Measurements from ENCODE around the gene MBNL1. TPM values are rescaled to one million over a fixed set of nuclear protein-coding genes. Genes with fewer than 3 reads are reported as not detected.
"Not testable (repeated sequence)": the region's sequence is repeated elsewhere in the genome, so short reads cannot be mapped to it uniquely, and the experiment has no call there.

Gene MBNL1
- total RNA-seq, 2 experiments from 2014 or later: 385 to 392 TPM

GRCh38 chr3:152385761-152386160, 117.0 kb downstream of the MBNL1 start:
- H3K27ac Mint-ChIP-seq: peak overlapping the region; percentile 42
- H3K9me3 Mint-ChIP-seq: no peaks in the 10 kb centered on the region
- H3K4me3 Mint-ChIP-seq: no peak overlapping the region
- peaks cover 65% of the 10 kb centered on the region for H3K4me1 Mint-ChIP-seq
- H3K27me3 Mint-ChIP-seq: no peaks in the 10 kb centered on the region
- peaks cover 29% of the 10 kb centered on the region for H3K36me3 Mint-ChIP-seq
- no peak for DNase-seq

GRCh38 chr3:152386208-152386607, 117.5 kb downstream of the MBNL1 start:
- Mint-ChIP-seq H3K4me1 (peaks cover 68% of the 10 kb centered on the region), H3K9me3 (no peaks in the 10 kb centered on the region), H3K27ac (no peak overlapping the region), H3K4me3 (no peak overlapping the region), H3K36me3 (peaks cover 31% of the 10 kb centered on the region), H3K27me3 (no peaks in the 10 kb centered on the region)
- DNase-seq: no peak

GRCh38 chr3:152388631-152389030, 119.9 kb downstream of the MBNL1 start:
- H3K27ac Mint-ChIP-seq: peak overlapping the region; percentile 11

GRCh38 chr3:152389316-152389934, 120.7 kb downstream of the MBNL1 start:
- peak overlapping the region; percentile 22 for H3K27ac Mint-ChIP-seq
- no peaks in the 10 kb centered on the region for H3K9me3 Mint-ChIP-seq
- no peak for DNase-seq
- H3K27me3 Mint-ChIP-seq: no peaks in the 10 kb centered on the region
- no peak overlapping the region for H3K4me3 Mint-ChIP-seq
- peaks cover 29% of the 10 kb centered on the region for H3K36me3 Mint-ChIP-seq
- peaks cover 65% of the 10 kb centered on the region for H3K4me1 Mint-ChIP-seq

More at GRCh38 chr3:152388631-152389030, 119.9 kb downstream of the MBNL1 start:
- Mint-ChIP-seq H3K4me3 (no peak overlapping the region), H3K9me3 (no peaks in the 10 kb centered on the region), H3K36me3 (peaks cover 25% of the 10 kb centered on the region), H3K4me1 (peaks cover 65% of the 10 kb centered on the region), H3K27me3 (no peaks in the 10 kb centered on the region)
- no peak for DNase-seq

GRCh38 chr3:152390647-152391046, 121.9 kb downstream of the MBNL1 start:
- peaks cover 36% of the 10 kb centered on the region for H3K36me3 Mint-ChIP-seq
- no peaks in the 10 kb centered on the region for H3K27me3 Mint-ChIP-seq
- H3K4me3 Mint-ChIP-seq: no peak overlapping the region
- peaks cover 63% of the 10 kb centered on the region for H3K4me1 Mint-ChIP-seq
- no peak overlapping the region for H3K27ac Mint-ChIP-seq
- no peaks in the 10 kb centered on the region for H3K9me3 Mint-ChIP-seq
- no peak for DNase-seq

- Mint-ChIP-seq H3K36me3 (peaks cover 42% of the 10 kb centered on the region), H3K4me3 (no peak overlapping the region), H3K27ac (no peak overlapping the region), H3K27me3 (no peaks in the 10 kb centered on the region), H3K9me3 (no peaks in the 10 kb centered on the region), H3K4me1 (peaks cover 66% of the 10 kb centered on the region)
- DNase-seq: no peak
Observed at GRCh38 chr3:152391671-152392070, 122.9 kb downstream of the MBNL1 start.

- Mint-ChIP-seq H3K4me1 (peaks cover 64% of the 10 kb centered on the region), H3K4me3 (no peak overlapping the region), H3K27me3 (no peaks in the 10 kb centered on the region), H3K9me3 (no peaks in the 10 kb centered on the region), H3K27ac (no peak overlapping the region), H3K36me3 (peaks cover 47% of the 10 kb centered on the region)
- DNase-seq: no peak
Observed at GRCh38 chr3:152392272-152392880, 123.6 kb downstream of the MBNL1 start.

GRCh38 chr3:152394246-152394645, 125.5 kb downstream of the MBNL1 start:
- Mint-ChIP-seq H3K27ac (peak overlapping the region; percentile 58), H3K4me3 (no peak overlapping the region), H3K9me3 (no peaks in the 10 kb centered on the region), H3K36me3 (peaks cover 47% of the 10 kb centered on the region), H3K4me1 (peaks cover 66% of the 10 kb centered on the region), H3K27me3 (no peaks in the 10 kb centered on the region)
- DNase-seq: no peak

GRCh38 chr3:152395764-152396163, 127.0 kb downstream of the MBNL1 start:
- H3K9me3 Mint-ChIP-seq: no peaks in the 10 kb centered on the region
- peak overlapping the region; percentile 42 for H3K27ac Mint-ChIP-seq
- no peak overlapping the region for H3K4me3 Mint-ChIP-seq
- H3K27me3 Mint-ChIP-seq: no peaks in the 10 kb centered on the region
- no peak for DNase-seq
- H3K36me3 Mint-ChIP-seq: peaks cover 48% of the 10 kb centered on the region
- H3K4me1 Mint-ChIP-seq: peaks cover 69% of the 10 kb centered on the region

GRCh38 chr3:152396867-152397266, 128.1 kb downstream of the MBNL1 start:
- no peak overlapping the region for H3K4me3 Mint-ChIP-seq
- no peak overlapping the region for H3K27ac Mint-ChIP-seq
- H3K9me3 Mint-ChIP-seq: no peaks in the 10 kb centered on the region
- no peak for DNase-seq
- peaks cover 69% of the 10 kb centered on the region for H3K4me1 Mint-ChIP-seq
- H3K27me3 Mint-ChIP-seq: no peaks in the 10 kb centered on the region
- peaks cover 45% of the 10 kb centered on the region for H3K36me3 Mint-ChIP-seq

- not testable (repeated sequence) for H3K4me3 Mint-ChIP-seq, H3K27ac Mint-ChIP-seq, H3K27me3 Mint-ChIP-seq, DNase-seq, H3K9me3 Mint-ChIP-seq
- Mint-ChIP-seq H3K4me1 (peaks cover 73% of the 10 kb centered on the region), H3K36me3 (peaks cover 50% of the 10 kb centered on the region)
Observed at GRCh38 chr3:152397348-152397747, 128.6 kb downstream of the MBNL1 start.

- Mint-ChIP-seq H3K4me3 (no peak overlapping the region), H3K36me3 (peaks cover 59% of the 10 kb centered on the region), H3K27me3 (no peaks in the 10 kb centered on the region), H3K4me1 (peaks cover 75% of the 10 kb centered on the region), H3K27ac (peak overlapping the region; percentile 83), H3K9me3 (no peaks in the 10 kb centered on the region)
- DNase-seq: no peak
Observed at GRCh38 chr3:152398495-152398894, 129.8 kb downstream of the MBNL1 start.

GRCh38 chr3:152399374-152399773, 130.6 kb downstream of the MBNL1 start:
- H3K36me3 Mint-ChIP-seq: peaks cover 62% of the 10 kb centered on the region
- no peaks in the 10 kb centered on the region for H3K9me3 Mint-ChIP-seq
- H3K27ac Mint-ChIP-seq: peak overlapping the region; percentile 83
- H3K4me1 Mint-ChIP-seq: peaks cover 78% of the 10 kb centered on the region
- no peak overlapping the region for H3K4me3 Mint-ChIP-seq
- no peaks in the 10 kb centered on the region for H3K27me3 Mint-ChIP-seq
- no peak for DNase-seq

GRCh38 chr3:152400887-152401286, 132.2 kb downstream of the MBNL1 start:
- H3K9me3 Mint-ChIP-seq: no peaks in the 10 kb centered on the region
- H3K4me3 Mint-ChIP-seq: no peak overlapping the region
- H3K27me3 Mint-ChIP-seq: no peaks in the 10 kb centered on the region
- peaks cover 78% of the 10 kb centered on the region for H3K4me1 Mint-ChIP-seq
- H3K36me3 Mint-ChIP-seq: peaks cover 53% of the 10 kb centered on the region
- peak overlapping the region; percentile 85 for H3K27ac Mint-ChIP-seq
- DNase-seq: no peak

GRCh38 chr3:152402695-152403451, 134.1 kb downstream of the MBNL1 start:
- DNase-seq: no peak
- peak overlapping the region; percentile 26 for H3K4me3 Mint-ChIP-seq

More at GRCh38 chr3:152402695-152403451, 134.1 kb downstream of the MBNL1 start:
- Mint-ChIP-seq H3K27ac (peak overlapping the region; percentile 85), H3K36me3 (peaks cover 53% of the 10 kb centered on the region), H3K27me3 (no peaks in the 10 kb centered on the region), H3K9me3 (peaks cover 3% of the 10 kb centered on the region), H3K4me1 (peaks cover 86% of the 10 kb centered on the region)

Measured in activated naive CD8-positive, alpha-beta T cell treated with anti-CD3 and anti-CD28 coated beads for 36 hours (primary cell).